HUES64 (cell line): ENCODE data around the gene DCAF10. TPM values are rescaled to one million over a fixed set of nuclear protein-coding genes. Genes with fewer than 3 reads are reported as not detected.
"Not testable (repeated sequence)": the region's sequence is repeated elsewhere in the genome, so short reads cannot be mapped to it uniquely, and the experiment has no call there.

Source experiments
- H3K27ac ChIP-seq: 2 replicates; pipeline ENCODE4 v1.7.0; 2013; ENCODE audit warnings: low read depth, low read length, inconsistent platforms
- H3K27me3 ChIP-seq: 2 replicates; pipeline ENCODE4 v1.6.1; 2013; ENCODE audit warnings: mild to moderate bottlenecking, low read length; ENCODE audit not compliant: insufficient read depth
- H3K36me3 ChIP-seq: 2 replicates; pipeline ENCODE4 v1.6.1; 2013; ENCODE audit warnings: mild to moderate bottlenecking, low read length; ENCODE audit not compliant: insufficient read depth
- H3K4me1 ChIP-seq: 2 replicates; pipeline ENCODE4 v1.6.1; 2013; ENCODE audit warnings: mild to moderate bottlenecking, low read length, moderate library complexity; ENCODE audit not compliant: insufficient read depth
- H3K4me3 ChIP-seq: 2 replicates; pipeline ENCODE4 v1.5.1; 2013; ENCODE audit warnings: mild to moderate bottlenecking, low read length, moderate library complexity
- H3K9ac ChIP-seq: 2 replicates; pipeline ENCODE4 v1.6.1; 2013; ENCODE audit warnings: mild to moderate bottlenecking, low read depth, low read length
- H3K9me3 ChIP-seq: 2 replicates; pipeline ENCODE4 v1.6.1; 2013; ENCODE audit warnings: low read depth, low read length; ENCODE audit not compliant: insufficient read depth
- WGBS: fragments of 150-250, 120-280 bp; methylation state at CpG from one replicate; pipeline ENCODE4 v1.1.7; 2013; ENCODE audit warnings: missing lambda C conversion rate; 5-methylcytosine and 5-hydroxymethylcytosine counted together
- polyA plus RNA-seq, 2 experiments: library from polyadenylated mRNA; stranded (reverse); fragments of 50-300 nt; gene quantifications; one replicate each; pipeline ENCODE4 v1.2.3, GENCODE V29; 2013

Gene DCAF10
- 11.6 TPM for polyA plus RNA-seq (2013, experiment 1 of 2)
- polyA plus RNA-seq (2013, experiment 2 of 2) = 12.6 TPM

GRCh38 chr9:37800631-37801286 lies at the start of gene DCAF10:
TSS of gene DCAF10 (plus strand) at chr9:37800797. CDS start at chr9:37800867, 70 bp downstream.
- H3K27me3 ChIP-seq = peaks cover 3% of the 10 kb centered on the region; the same call in 1 of the 2 replicates
- peak within 1 kb of the TSS; percentile 80 for H3K27ac ChIP-seq
- peaks cover 16% of the 10 kb centered on the region for H3K4me1 ChIP-seq
- H3K4me3 ChIP-seq = peak within 1 kb of the TSS; percentile 75
- under 1% methylated on average over 72 of the region's 72 CpGs for whole genome bisulfite sequencing
- no peaks in the 10 kb centered on the region for H3K36me3 ChIP-seq
- H3K9ac ChIP-seq = peak within 1 kb of the TSS; percentile 83
- no peaks in the 10 kb centered on the region for H3K9me3 ChIP-seq

- Histone ChIP-seq H3K9me3 (no peaks in the 10 kb centered on the region), H3K36me3 (no peaks in the 10 kb centered on the region), H3K4me1 (no peaks in the 10 kb centered on the region; the same call in 1 of the 2 replicates), H3K9ac (no peak overlapping the region), H3K4me3 (no peak overlapping the region), H3K27me3 (no peaks in the 10 kb centered on the region), H3K27ac (no peak overlapping the region)
- 81% methylated on average over 6 of the region's 6 CpGs for WGBS
Measured at GRCh38 chr9:37751186-37751585, 49.4 kb upstream of the DCAF10 start.

GRCh38 chr9:37751704-37752103 lies 48.9 kb upstream of the DCAF10 start:
- H3K4me1 ChIP-seq, H3K9ac ChIP-seq, H3K27ac ChIP-seq, H3K36me3 ChIP-seq, H3K27me3 ChIP-seq, H3K4me3 ChIP-seq, H3K9me3 ChIP-seq: not testable (repeated sequence)
- WGBS = 93% methylated on average over 30 of the region's 30 CpGs

- H3K27ac ChIP-seq, H3K9ac ChIP-seq, H3K4me3 ChIP-seq, H3K9me3 ChIP-seq, H3K36me3 ChIP-seq, H3K27me3 ChIP-seq, H3K4me1 ChIP-seq: not testable (repeated sequence)
- WGBS = 96% methylated on average over 12 of the region's 13 CpGs
Measured at GRCh38 chr9:37752112-37752511, 48.5 kb upstream of the DCAF10 start.

GRCh38 chr9:37752642-37753488 lies 47.7 kb upstream of the DCAF10 start:
- H3K9me3 ChIP-seq = no peaks in the 10 kb centered on the region
- no peak overlapping the region for H3K9ac ChIP-seq
- H3K27me3 ChIP-seq = no peaks in the 10 kb centered on the region
- H3K27ac ChIP-seq = no peak overlapping the region
- H3K4me3 ChIP-seq = peak overlapping the region; percentile 84
- no peaks in the 10 kb centered on the region; the same call in 1 of the 2 replicates for H3K4me1 ChIP-seq
- WGBS = 91% methylated on average over 29 of the region's 29 CpGs
- no peaks in the 10 kb centered on the region for H3K36me3 ChIP-seq

- H3K9ac ChIP-seq = peak within 1 kb of the TSS; percentile 61
- H3K4me1 ChIP-seq = no peaks in the 10 kb centered on the region; the same call in 1 of the 2 replicates
- H3K36me3 ChIP-seq = no peaks in the 10 kb centered on the region
- peak within 1 kb of the TSS; percentile 84 for H3K4me3 ChIP-seq
- H3K9me3 ChIP-seq = no peaks in the 10 kb centered on the region
- H3K27me3 ChIP-seq = no peaks in the 10 kb centered on the region
- no peak within 1 kb of the TSS for H3K27ac ChIP-seq
- 5% methylated on average over 39 of the region's 40 CpGs for WGBS
Measured at GRCh38 chr9:37753489-37754190, 47.0 kb upstream of the DCAF10 start, which contains the start of gene TRMT10B. TSS of gene TRMT10B (plus strand) at chr9:37753805. CDS start at chr9:37761932, 8,127 bp downstream.

- 90% methylated on average over 3 of the region's 3 CpGs for WGBS
- H3K4me3 ChIP-seq = no peak overlapping the region
- no peak overlapping the region for H3K27ac ChIP-seq
- no peaks in the 10 kb centered on the region for H3K27me3 ChIP-seq
- H3K36me3 ChIP-seq = no peaks in the 10 kb centered on the region
- no peaks in the 10 kb centered on the region for H3K4me1 ChIP-seq
- H3K9ac ChIP-seq = no peak overlapping the region
- H3K9me3 ChIP-seq = no peaks in the 10 kb centered on the region
Measured at GRCh38 chr9:37758747-37759146, 41.9 kb upstream of the DCAF10 start.

GRCh38 chr9:37760416-37761161 lies 40.0 kb upstream of the DCAF10 start:
- Histone ChIP-seq H3K9ac (no peak overlapping the region), H3K27me3 (no peaks in the 10 kb centered on the region), H3K27ac (no peak overlapping the region), H3K9me3 (no peaks in the 10 kb centered on the region), H3K4me3 (no peak overlapping the region), H3K4me1 (no peaks in the 10 kb centered on the region), H3K36me3 (no peaks in the 10 kb centered on the region)
- 95% methylated on average over 7 of the region's 7 CpGs for WGBS

GRCh38 chr9:37761511-37761910 lies 39.1 kb upstream of the DCAF10 start:
- H3K27me3 ChIP-seq = no peaks in the 10 kb centered on the region
- no peak overlapping the region for H3K27ac ChIP-seq
- H3K9ac ChIP-seq = no peak overlapping the region
- no peaks in the 10 kb centered on the region for H3K9me3 ChIP-seq
- no peaks in the 10 kb centered on the region for H3K36me3 ChIP-seq
- H3K4me3 ChIP-seq = no peak overlapping the region
- H3K4me1 ChIP-seq = no peaks in the 10 kb centered on the region
- 60% methylated on average over 3 of the region's 3 CpGs for WGBS

GRCh38 chr9:37765263-37765662 lies 35.3 kb upstream of the DCAF10 start:
- not testable (repeated sequence) for H3K9ac ChIP-seq, H3K4me3 ChIP-seq, H3K4me1 ChIP-seq, H3K27ac ChIP-seq, H3K9me3 ChIP-seq, H3K27me3 ChIP-seq, H3K36me3 ChIP-seq
- 70% methylated on average over 4 of the region's 6 CpGs for WGBS
